Measurements from ENCODE around the gene NF1.

Gene NF1

GRCh38 chr17:31392856-31393748 lies 298.3 kb downstream of the NF1 start:
- H3K36me3 ChIP-seq (ENCODE audit: low read length) = no peaks in the 10 kb centered on the region
- H3K79me2 ChIP-seq (ENCODE audit: insufficient read depth, low read length) = no peaks in the 10 kb centered on the region
- H3F3A ChIP-seq (ENCODE audit: insufficient read depth) = no peaks in the 10 kb centered on the region
- H3K27ac ChIP-seq (ENCODE audit: low read depth, low read length) = no peak overlapping the region
- H2AFZ ChIP-seq (ENCODE audit: low read depth, low read length, severe bottlenecking) = no peak overlapping the region
- no peak for TF ChIP-seq EZH2phosphoT487 (conservative IDR thresholded peaks at IDR 0.05; ENCODE audit: low read length)
- TF ChIP-seq, protein P1, sequence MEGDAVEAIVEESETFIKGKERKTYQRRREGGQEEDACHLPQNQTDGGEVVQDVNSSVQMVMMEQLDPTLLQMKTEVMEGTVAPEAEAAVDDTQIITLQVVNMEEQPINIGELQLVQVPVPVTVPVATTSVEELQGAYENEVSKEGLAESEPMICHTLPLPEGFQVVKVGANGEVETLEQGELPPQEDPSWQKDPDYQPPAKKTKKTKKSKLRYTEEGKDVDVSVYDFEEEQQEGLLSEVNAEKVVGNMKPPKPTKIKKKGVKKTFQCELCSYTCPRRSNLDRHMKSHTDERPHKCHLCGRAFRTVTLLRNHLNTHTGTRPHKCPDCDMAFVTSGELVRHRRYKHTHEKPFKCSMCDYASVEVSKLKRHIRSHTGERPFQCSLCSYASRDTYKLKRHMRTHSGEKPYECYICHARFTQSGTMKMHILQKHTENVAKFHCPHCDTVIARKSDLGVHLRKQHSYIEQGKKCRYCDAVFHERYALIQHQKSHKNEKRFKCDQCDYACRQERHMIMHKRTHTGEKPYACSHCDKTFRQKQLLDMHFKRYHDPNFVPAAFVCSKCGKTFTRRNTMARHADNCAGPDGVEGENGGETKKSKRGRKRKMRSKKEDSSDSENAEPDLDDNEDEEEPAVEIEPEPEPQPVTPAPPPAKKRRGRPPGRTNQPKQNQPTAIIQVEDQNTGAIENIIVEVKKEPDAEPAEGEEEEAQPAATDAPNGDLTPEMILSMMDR (IDR thresholded peaks at IDR 0.05; ENCODE audit: insufficient read depth, low read length, poor library complexity, severe bottlenecking) = no peak
- H3K4me2 ChIP-seq (ENCODE audit: low read depth, low read length, poor library complexity, severe bottlenecking) = no peak overlapping the region
- no peaks in the 10 kb centered on the region for H3K9me3 ChIP-seq (ENCODE audit: insufficient read depth, low read length)
- H3K4me3 ChIP-seq (ENCODE audit: insufficient read depth, low read length, poor library complexity, severe bottlenecking) = no peak overlapping the region
- no peak overlapping the region for H3K9ac ChIP-seq (ENCODE audit: low read length)
- no peaks in the 10 kb centered on the region for H3K9me2 ChIP-seq (replicated peaks; ENCODE audit: insufficient read depth, low read length)
- H4K20me1 ChIP-seq (ENCODE audit: low read depth, low read length) = no peaks in the 10 kb centered on the region
- H3K27me3 ChIP-seq (ENCODE audit: low read length) = no peaks in the 10 kb centered on the region

DNA sequence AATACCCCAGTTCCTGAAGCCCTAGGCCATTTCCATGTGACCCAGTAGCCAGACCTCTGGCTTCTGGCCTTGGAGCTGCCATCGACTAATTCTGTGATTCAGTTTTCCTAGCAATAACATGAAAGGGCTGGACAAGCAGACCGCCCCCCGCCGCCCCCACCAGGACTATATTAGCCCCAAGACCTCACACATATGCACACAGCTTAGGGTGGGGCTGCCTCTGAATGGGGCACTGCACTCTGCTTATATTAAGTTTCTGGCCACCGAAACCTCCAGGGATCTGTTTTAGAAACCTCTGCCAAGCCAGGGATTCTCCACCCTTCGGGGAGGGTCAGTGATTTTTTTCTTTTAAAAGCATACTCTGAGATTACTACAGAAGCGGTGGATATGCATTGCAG lies 299.0 kb downstream of the NF1 start:
- TF ChIP-seq EZH2phosphoT487 (conservative IDR thresholded peaks at IDR 0.05; ENCODE audit: low read length) = no peak
- TF ChIP-seq, protein P1 (IDR thresholded peaks at IDR 0.05; ENCODE audit: insufficient read depth, low read length, poor library complexity, severe bottlenecking) = no peak
- no peaks in the 10 kb centered on the region for H3F3A ChIP-seq (ENCODE audit: insufficient read depth)

GRCh38 chr17:31394544-31394943 lies 299.8 kb downstream of the NF1 start:
- no peak for TF ChIP-seq EZH2phosphoT487 (conservative IDR thresholded peaks at IDR 0.05; ENCODE audit: low read length)
- TF ChIP-seq, protein P1 (IDR thresholded peaks at IDR 0.05; ENCODE audit: insufficient read depth, low read length, poor library complexity, severe bottlenecking) = no peak
- H2AFZ ChIP-seq (ENCODE audit: low read depth, low read length, severe bottlenecking) = no peak overlapping the region
- H3K9ac ChIP-seq (ENCODE audit: low read length) = no peak overlapping the region
- H3K9me3 ChIP-seq (ENCODE audit: insufficient read depth, low read length) = no peaks in the 10 kb centered on the region
- H3K4me3 ChIP-seq (ENCODE audit: insufficient read depth, low read length, poor library complexity, severe bottlenecking) = no peak overlapping the region
- no peaks in the 10 kb centered on the region for H3K9me2 ChIP-seq (replicated peaks; ENCODE audit: insufficient read depth, low read length)
- no peaks in the 10 kb centered on the region for H3K27me3 ChIP-seq (ENCODE audit: low read length)
- no peaks in the 10 kb centered on the region for H3K36me3 ChIP-seq (ENCODE audit: low read length)
- no peak overlapping the region for H3K4me2 ChIP-seq (ENCODE audit: low read depth, low read length, poor library complexity, severe bottlenecking)
- no peaks in the 10 kb centered on the region for H3F3A ChIP-seq (ENCODE audit: insufficient read depth)
- no peaks in the 10 kb centered on the region for H3K79me2 ChIP-seq (ENCODE audit: insufficient read depth, low read length)
- H3K27ac ChIP-seq (ENCODE audit: low read depth, low read length) = no peak overlapping the region
- no peaks in the 10 kb centered on the region for H4K20me1 ChIP-seq (ENCODE audit: low read depth, low read length)

More for the DNA sequence above, 299.0 kb downstream of the NF1 start:
- H3K79me2 ChIP-seq (ENCODE audit: insufficient read depth, low read length) = no peaks in the 10 kb centered on the region
- H3K9me3 ChIP-seq (ENCODE audit: insufficient read depth, low read length) = no peaks in the 10 kb centered on the region
- H4K20me1 ChIP-seq (ENCODE audit: low read depth, low read length) = no peaks in the 10 kb centered on the region
- no peak overlapping the region for H3K4me3 ChIP-seq (ENCODE audit: insufficient read depth, low read length, poor library complexity, severe bottlenecking)
- no peak overlapping the region for H2AFZ ChIP-seq (ENCODE audit: low read depth, low read length, severe bottlenecking)
- no peaks in the 10 kb centered on the region for H3K27me3 ChIP-seq (ENCODE audit: low read length)
- H3K4me2 ChIP-seq (ENCODE audit: low read depth, low read length, poor library complexity, severe bottlenecking) = no peak overlapping the region
- H3K9ac ChIP-seq (ENCODE audit: low read length) = no peak overlapping the region
- no peak overlapping the region for H3K27ac ChIP-seq (ENCODE audit: low read depth, low read length)
- no peaks in the 10 kb centered on the region for H3K9me2 ChIP-seq (replicated peaks; ENCODE audit: insufficient read depth, low read length)
- no peaks in the 10 kb centered on the region for H3K36me3 ChIP-seq (ENCODE audit: low read length)

All from SU-DHL-6 (cell line).